IMR-90 (cell line): Measurements from ENCODE around the gene EML3. TPM values are rescaled to one million over a fixed set of nuclear protein-coding genes. Genes with fewer than 3 reads are reported as not detected.

Source experiments
- ATAC-seq: fragments of 200-7000 bp; cut with Tn5 transposase; 2 replicates; pipeline ENCODE4 v1.9.1; 2020; ENCODE audit warnings: low read depth, mild to moderate bottlenecking, moderate library complexity
- BruUV-seq: library from RNA; stranded (reverse); fragments of 400-500 nt; replicated peaks from 2 replicates; lab custom pipeline; 2021; lab: Mats Ljungman, UMichigan
- CTCF ChIA-PET: fragments of 300-600 bp; formaldehyde crosslinking; extraction: SDS; loops from one replicate; lab custom pipeline; 2021; ENCODE audit warnings: antibody characterized with exemption; lab: Yijun Ruan, JAX
- POLR2A ChIA-PET: fragments of 300-600 bp; sonication (Branson Sonifier 250); formaldehyde crosslinking; loops from one replicate; lab custom pipeline; 2022; ENCODE audit warnings: antibody characterized with exemption; ENCODE audit not compliant: unreplicated experiment; lab: Charles Lee
- DNase-seq: peaks from one replicate; pipeline ENCODE4 v3.0.0; 2013
- H2AFZ ChIP-seq: replicated peaks from 2 replicates; pipeline ENCODE3; 2013; ENCODE audit warnings: low read length, mild to moderate bottlenecking; ENCODE audit not compliant: poor library complexity
- H2AK5ac ChIP-seq: 2 replicates; pipeline ENCODE4 v1.6.1; 2013; ENCODE audit warnings: low read depth, low read length, inconsistent platforms
- H2AK9ac ChIP-seq: replicated peaks from 2 replicates; pipeline ENCODE3; 2013; ENCODE audit warnings: mild to moderate bottlenecking, low read depth, low read length, moderate library complexity; ENCODE audit not compliant: poor library complexity
- H2BK120ac ChIP-seq: 2 replicates; pipeline ENCODE4 v1.6.1; 2013; ENCODE audit warnings: low read depth, low read length, inconsistent platforms
- H2BK15ac ChIP-seq: 3 replicates; pipeline ENCODE4 v1.6.1; 2013; ENCODE audit warnings: low read depth, low read length, inconsistent platforms
- H2BK20ac ChIP-seq: 2 replicates; pipeline ENCODE4 v1.6.1; 2013; ENCODE audit warnings: low read depth, mild to moderate bottlenecking, inconsistent platforms, low read length, moderate library complexity
- H2BK5ac ChIP-seq: 2 replicates; pipeline ENCODE4 v1.6.1; 2013; ENCODE audit warnings: mild to moderate bottlenecking, low read depth, low read length, inconsistent platforms; ENCODE audit not compliant: poor library complexity, severe bottlenecking
- H3K14ac ChIP-seq: replicated peaks from 2 replicates; pipeline ENCODE4 v1.6.1; 2013; ENCODE audit warnings: low read depth, low read length, inconsistent platforms
- H3K18ac ChIP-seq: 2 replicates; pipeline ENCODE4 v1.6.1; 2013; ENCODE audit warnings: low read depth, low read length, control low read depth
- H3K23ac ChIP-seq: 2 replicates; pipeline ENCODE4 v1.6.1; 2013; ENCODE audit warnings: low read depth, low read length, inconsistent platforms
- H3K27ac ChIP-seq: 2 replicates; pipeline ENCODE4 v1.5.1; 2013; ENCODE audit warnings: mild to moderate bottlenecking, control low read depth, low read length; ENCODE audit not compliant: insufficient read depth
- H3K27me3 ChIP-seq: 2 replicates; pipeline ENCODE4 v1.6.1; 2013; ENCODE audit warnings: low read length; ENCODE audit not compliant: control insufficient read depth, insufficient read depth
- H3K36me3 ChIP-seq: 2 replicates; pipeline ENCODE4 v1.6.1; 2013; ENCODE audit warnings: low read length, mixed read lengths; ENCODE audit not compliant: control insufficient read depth, insufficient read depth
- H3K4ac ChIP-seq: 2 replicates; pipeline ENCODE4 v1.6.1; 2013; ENCODE audit warnings: low read depth, low read length, inconsistent platforms
- H3K4me1 ChIP-seq: 2 replicates; pipeline ENCODE4 v1.6.1; 2013; ENCODE audit warnings: low read length, mixed read lengths; ENCODE audit not compliant: control insufficient read depth, insufficient read depth
- H3K4me2 ChIP-seq: 2 replicates; pipeline ENCODE4 v1.6.1; 2013; ENCODE audit warnings: low read depth, mild to moderate bottlenecking, control low read depth, low read length, moderate library complexity
- H3K4me3 ChIP-seq: 2 replicates; pipeline ENCODE4 v1.5.1; 2013; ENCODE audit warnings: low read depth, mild to moderate bottlenecking, control low read depth, low read length, moderate library complexity; ENCODE audit not compliant: insufficient read depth
- H3K56ac ChIP-seq: 2 replicates; pipeline ENCODE4 v1.6.1; 2013; ENCODE audit warnings: low read length, inconsistent platforms; ENCODE audit not compliant: insufficient read depth; ENCODE audit errors: extremely low read depth
- H3K79me1 ChIP-seq, 2 experiments: 2 replicates each; pipeline ENCODE4 v1.6.1; 2013; ENCODE audit warnings: low read length in 2 of 2, inconsistent platforms in 1 of 2, low read depth in 1 of 2
- H3K9ac ChIP-seq: 2 replicates; pipeline ENCODE4 v1.6.1; 2013; ENCODE audit warnings: low read depth, low read length, control low read depth
- H3K9me1 ChIP-seq: 2 replicates; pipeline ENCODE4 v1.6.1; 2013; ENCODE audit warnings: low read length, inconsistent platforms; ENCODE audit not compliant: insufficient read depth
- H3K9me3 ChIP-seq: 2 replicates; pipeline ENCODE4 v1.6.1; 2013; ENCODE audit warnings: low read length; ENCODE audit not compliant: control insufficient read depth, insufficient read depth
- H4K20me1 ChIP-seq: 2 replicates; pipeline ENCODE4 v1.6.1; 2013; ENCODE audit warnings: low read length, inconsistent platforms; ENCODE audit not compliant: insufficient read depth
- H4K5ac ChIP-seq: 2 replicates; pipeline ENCODE4 v1.6.1; 2013; ENCODE audit warnings: mild to moderate bottlenecking, low read depth, low read length, control low read depth
- H4K8ac ChIP-seq, 2 experiments: 2 replicates each; pipeline ENCODE4 v1.6.1; 2013; ENCODE audit warnings: low read depth in 2 of 2, low read length in 2 of 2, control low read depth in 1 of 2, inconsistent platforms in 1 of 2
- H4K91ac ChIP-seq: 2 replicates; pipeline ENCODE4 v1.6.1; 2013; ENCODE audit warnings: low read depth, low read length, inconsistent platforms; ENCODE audit not compliant: insufficient read depth
- BHLHE40 ChIP-seq: fragments of 150-350 bp; IDR thresholded peaks from 2 replicates; pipeline ENCODE4 v1.6.1; 2016; ENCODE audit warnings: mild to moderate bottlenecking, low read depth, low read length
- CEBPB ChIP-seq: IDR thresholded peaks from 2 replicates; pipeline ENCODE4 v1.6.1; 2012; ENCODE audit warnings: low read depth, low read length, improper control_type of control experiment
- CHD1 ChIP-seq: IDR thresholded peaks from 2 replicates; pipeline ENCODE4 v1.6.1; 2012; ENCODE audit warnings: low read depth, low read length, improper control_type of control experiment
- MAFK ChIP-seq: IDR thresholded peaks from 2 replicates; pipeline ENCODE4 v1.6.1; 2012; ENCODE audit warnings: low read depth, low read length, improper control_type of control experiment
- MAZ ChIP-seq: IDR thresholded peaks from 2 replicates; pipeline ENCODE4 v1.6.1; 2012; ENCODE audit warnings: low read depth, mild to moderate bottlenecking, low read length, improper control_type of control experiment, moderate library complexity, borderline replicate concordance
- MXI1 ChIP-seq: IDR thresholded peaks from 2 replicates; pipeline ENCODE4 v1.6.1; 2012; ENCODE audit warnings: low read depth, mild to moderate bottlenecking, low read length, moderate library complexity, borderline replicate concordance
- NFE2L2 ChIP-seq: fragments of 150-350 bp; IDR thresholded peaks from 2 replicates; pipeline ENCODE4 v1.6.1; 2016; ENCODE audit warnings: low read depth, mild to moderate bottlenecking, low read length
- POLR2A ChIP-seq: IDR thresholded peaks from 2 replicates; pipeline ENCODE4 v1.6.1; 2012; ENCODE audit warnings: mild to moderate bottlenecking, low read depth, low read length
- RAD21 ChIP-seq: IDR thresholded peaks from 2 replicates; pipeline ENCODE4 v1.6.1; 2012; ENCODE audit warnings: low read length, improper control_type of control experiment
- RCOR1 ChIP-seq: IDR thresholded peaks from 2 replicates; pipeline ENCODE4 v1.6.1; 2012; ENCODE audit warnings: mild to moderate bottlenecking, low read length, improper control_type of control experiment; ENCODE audit not compliant: insufficient replicate concordance
- RFX5 ChIP-seq: IDR thresholded peaks from 2 replicates; pipeline ENCODE4 v1.8.0; 2012; ENCODE audit warnings: low read depth, mild to moderate bottlenecking, low read length, moderate library complexity
- SMC3 ChIP-seq: fragments of 150-350 bp; IDR thresholded peaks from 2 replicates; pipeline ENCODE4 v1.6.1; 2016; ENCODE audit warnings: low read depth, mild to moderate bottlenecking, antibody characterized with exemption, low read length, moderate library complexity
- WGBS, 2 experiments: methylation state at CpG; one replicate each; pipeline versions ENCODE4 v1.1.5 to v1.1.7; 2013; ENCODE audit warnings: missing lambda C conversion rate in 2 of 2; ENCODE audit not compliant: insufficient read length in 1 of 2; ENCODE audit errors: extremely low coverage in 2 of 2; 5-methylcytosine and 5-hydroxymethylcytosine counted together
- dilution Hi-C: fragments of 300-500 bp; cut with HindIII; formaldehyde crosslinking; loops from one replicate; pipeline ENCODE4 v1.14.3; 2018; ENCODE audit warnings: low sequenced_read_pairs; ENCODE audit not compliant: unreplicated experiment
- in situ Hi-C: fragments of 300-500 bp; cut with MboI; formaldehyde crosslinking; loops from 3 replicates; pipeline ENCODE4 v1.14.3; 2019; ENCODE audit warnings: low sequenced_read_pairs, inconsistent platforms, mixed read lengths
- intact Hi-C: fragments of 100-400 bp; cut with micrococcal nuclease; formaldehyde crosslinking; loops from 2 replicates; pipeline ENCODE4 v1.10.0; 2022
- polyA plus RNA-seq, 3 experiments: library from polyadenylated mRNA; depleted of rRNA; stranded (reverse); fragments of >200 nt; gene quantifications; 2 replicates each; pipeline ENCODE4 v1.2.3, GENCODE V29; 2012; ENCODE audit warnings: low replicate concordance in 1 of 3
- total RNA-seq: library from RNA; depleted of rRNA; stranded (reverse); fragments of >200 nt; gene quantifications from 2 replicates; pipeline ENCODE4 v1.2.3, GENCODE V29; 2012
- TF ChIP-seq, protein P1 (sequence below): conservative IDR thresholded peaks from 2 replicates; pipeline ENCODE4 v1.5.1; 2012; ENCODE audit warnings: mild to moderate bottlenecking, low read depth, low read length, improper control_type of control experiment
- TF ChIP-seq, protein P2 (sequence below): fragments of 150-350 bp; IDR thresholded peaks from 2 replicates; pipeline ENCODE4 v1.6.1; 2017; ENCODE audit warnings: mild to moderate bottlenecking, antibody characterized with exemption, low read length, low read depth

The EML3 gene
- total and polyA plus RNA-seq, 2 of the 4 experiments (the other 2 are of a cell fraction), result 5.0 to 24.7 TPM

DNA sequence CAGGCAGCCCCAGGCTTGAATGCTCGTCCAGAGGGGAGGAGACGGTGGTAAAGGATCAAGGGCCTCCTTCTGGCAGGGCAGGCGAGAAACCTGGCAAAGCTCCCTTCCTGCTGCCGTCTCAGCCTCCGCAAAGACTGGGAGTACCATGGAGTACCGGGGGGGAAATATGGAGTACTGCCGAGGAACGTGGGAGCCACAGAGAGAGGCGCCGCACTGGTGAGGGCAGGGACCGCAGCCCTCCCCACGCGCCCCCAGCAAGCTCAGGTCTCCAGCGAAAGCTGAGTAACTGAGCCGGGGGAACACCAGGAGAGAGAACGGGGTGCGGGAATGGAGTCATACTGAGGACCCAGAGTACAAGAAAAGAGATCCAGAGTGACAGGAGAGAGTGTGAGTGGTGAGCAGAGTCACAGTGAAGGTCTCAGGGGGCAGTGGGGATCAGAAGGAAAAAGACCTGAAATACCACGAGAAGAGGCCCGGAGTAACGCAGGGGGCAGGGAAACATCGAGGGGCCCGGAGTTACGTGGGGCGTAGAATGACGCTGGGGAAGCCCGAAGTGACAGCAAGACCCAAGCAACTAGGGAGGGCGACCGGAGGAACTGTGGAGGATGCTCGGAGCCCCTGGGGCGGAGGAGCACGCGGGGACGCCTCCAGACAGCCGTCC, 740 bp downstream of the EML3 start:
- Histone ChIP-seq H2BK20ac (no peak overlapping the region), H2AK5ac (peak overlapping the region; percentile 30), H3K9ac (peak overlapping the region; percentile 76), H3K4ac (peak overlapping the region; percentile 79), H3K18ac (peak overlapping the region; percentile 91), H3K9me3 (no peaks in the 10 kb centered on the region), H3K23ac (peak overlapping the region; percentile 82), H3K4me3 (peak overlapping the region; percentile 78), H3K27ac (peak overlapping the region; percentile 55), H4K5ac (peak overlapping the region; percentile 86), H2AFZ (peak overlapping the region; percentile 84), H3K27me3 (no peaks in the 10 kb centered on the region), H3K79me1 (peaks cover 14 to 21% of the 10 kb centered on the region in 2 experiments; a peak in 3 of 4 replicates), H2BK15ac (peak overlapping the region; percentile 3; the same call in 1 of the 3 replicates), H4K91ac (peak overlapping the region; percentile 53), H3K4me2 (peak overlapping the region; percentile 98), H2AK9ac (peak overlapping the region; percentile 91), H4K8ac (peak overlapping the region; percentile 4 to 83; a peak in 2 of 4 replicates), H3K36me3 (peaks cover 31% of the 10 kb centered on the region), H3K4me1 (peaks cover 10% of the 10 kb centered on the region), H2BK5ac (peak overlapping the region; percentile 66), H3K56ac (peak overlapping the region; percentile 54; the same call in 1 of the 2 replicates), H3K14ac (peak overlapping the region; percentile 62), H4K20me1 (peaks cover 11% of the 10 kb centered on the region), H3K9me1 (no peaks in the 10 kb centered on the region), H2BK120ac (peak overlapping the region; percentile 21; the same call in 1 of the 2 replicates)
- 1% methylated on average over 11 of the region's 34 CpGs; no CpG with 5 or more reads in 1 of the 2 experiments for WGBS, 2 experiments
- peak; percentile 6 for ATAC-seq
- dilution Hi-C loops, result no loop called here
- POLR2A ChIA-PET, result interaction anchor here (0.6 kb wide), 1 partner anchor 34 kb away, joined by 7 read pairs; no protein-coding TSS in a partner anchor
- DNase-seq, result peak; percentile 60
- no TSS peak for BruUV-seq
- intact Hi-C loops, result loop anchor here (5.0 kb wide), 1 partner anchor 250 kb away; no protein-coding TSS in a partner anchor
- in situ Hi-C loops, result no loop called here
- CTCF ChIA-PET, result interaction anchor here (0.6 to 1.9 kb wide), 6 partner anchors 10 to 53 kb away, joined by 3 to 4 read pairs (median 3); partner anchors contain the start of genes B3GAT3, C11orf98, CSKMT and TUT1
- no peak for TF ChIP-seq RFX5
- TF ChIP-seq, protein P1, sequence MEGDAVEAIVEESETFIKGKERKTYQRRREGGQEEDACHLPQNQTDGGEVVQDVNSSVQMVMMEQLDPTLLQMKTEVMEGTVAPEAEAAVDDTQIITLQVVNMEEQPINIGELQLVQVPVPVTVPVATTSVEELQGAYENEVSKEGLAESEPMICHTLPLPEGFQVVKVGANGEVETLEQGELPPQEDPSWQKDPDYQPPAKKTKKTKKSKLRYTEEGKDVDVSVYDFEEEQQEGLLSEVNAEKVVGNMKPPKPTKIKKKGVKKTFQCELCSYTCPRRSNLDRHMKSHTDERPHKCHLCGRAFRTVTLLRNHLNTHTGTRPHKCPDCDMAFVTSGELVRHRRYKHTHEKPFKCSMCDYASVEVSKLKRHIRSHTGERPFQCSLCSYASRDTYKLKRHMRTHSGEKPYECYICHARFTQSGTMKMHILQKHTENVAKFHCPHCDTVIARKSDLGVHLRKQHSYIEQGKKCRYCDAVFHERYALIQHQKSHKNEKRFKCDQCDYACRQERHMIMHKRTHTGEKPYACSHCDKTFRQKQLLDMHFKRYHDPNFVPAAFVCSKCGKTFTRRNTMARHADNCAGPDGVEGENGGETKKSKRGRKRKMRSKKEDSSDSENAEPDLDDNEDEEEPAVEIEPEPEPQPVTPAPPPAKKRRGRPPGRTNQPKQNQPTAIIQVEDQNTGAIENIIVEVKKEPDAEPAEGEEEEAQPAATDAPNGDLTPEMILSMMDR, result no peak
- TF ChIP-seq BHLHE40, result no peak
- TF ChIP-seq RCOR1, result no peak
- TF ChIP-seq RAD21, result no peak; the same call in 1 of the 2 replicates
- no peak for TF ChIP-seq SMC3
- TF ChIP-seq POLR2A, result no peak
- TF ChIP-seq, protein P2, sequence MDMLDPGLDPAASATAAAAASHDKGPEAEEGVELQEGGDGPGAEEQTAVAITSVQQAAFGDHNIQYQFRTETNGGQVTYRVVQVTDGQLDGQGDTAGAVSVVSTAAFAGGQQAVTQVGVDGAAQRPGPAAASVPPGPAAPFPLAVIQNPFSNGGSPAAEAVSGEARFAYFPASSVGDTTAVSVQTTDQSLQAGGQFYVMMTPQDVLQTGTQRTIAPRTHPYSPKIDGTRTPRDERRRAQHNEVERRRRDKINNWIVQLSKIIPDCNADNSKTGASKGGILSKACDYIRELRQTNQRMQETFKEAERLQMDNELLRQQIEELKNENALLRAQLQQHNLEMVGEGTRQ, result no peak
- no peak for TF ChIP-seq NFE2L2
- TF ChIP-seq MAZ, result peak; percentile 36; the same call in 1 of the 2 replicates
- no peak for TF ChIP-seq CEBPB
- TF ChIP-seq MAFK, result no peak
- TF ChIP-seq CHD1, result no peak
- 0 out of 2 replicates have a peak, but pooled peaks have one; percentile 43 for TF ChIP-seq MXI1
